NB4 (cell line): ENCODE data around the gene GORASP1.

Experiments
- MYC ChIP-seq: IDR thresholded peaks from 2 replicates; pipeline ENCODE4 v1.6.1; 2011; ENCODE audit warnings: low read depth, low read length
- POLR2A ChIP-seq: IDR thresholded peaks from 2 replicates; pipeline ENCODE4 v1.6.1; 2011; ENCODE audit warnings: mild to moderate bottlenecking; ENCODE audit not compliant: insufficient read length; ENCODE audit errors: extremely low read depth
- TF ChIP-seq, protein P1 (sequence below): IDR thresholded peaks from one replicate; pipeline ENCODE4 v1.5.1; 2012; ENCODE audit warnings: low read depth, low read length
- TF ChIP-seq, protein P2 (sequence below): IDR thresholded peaks from 2 replicates; pipeline ENCODE4 v1.6.1; 2011; ENCODE audit warnings: low read depth, low read length

DNA sequence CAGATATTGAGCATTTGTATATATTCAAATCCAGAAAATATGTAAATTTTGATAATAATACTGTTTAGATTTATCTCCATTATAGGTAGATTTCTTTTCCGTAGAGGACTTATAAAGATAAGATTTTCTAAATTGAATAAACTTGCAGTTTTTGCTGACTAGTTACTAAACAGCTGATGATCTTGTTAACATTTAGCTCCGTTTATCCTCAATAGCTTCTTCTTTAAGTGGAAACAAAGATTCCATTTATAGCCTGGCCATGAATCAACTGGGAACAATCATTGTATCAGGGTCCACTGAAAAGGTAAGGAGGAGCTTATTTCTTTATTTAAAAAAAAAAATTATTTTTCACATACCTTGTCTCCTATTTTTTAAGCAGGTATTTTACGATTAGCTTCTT is 38.9 kb downstream of the GORASP1 start:
- TF ChIP-seq, protein P1, sequence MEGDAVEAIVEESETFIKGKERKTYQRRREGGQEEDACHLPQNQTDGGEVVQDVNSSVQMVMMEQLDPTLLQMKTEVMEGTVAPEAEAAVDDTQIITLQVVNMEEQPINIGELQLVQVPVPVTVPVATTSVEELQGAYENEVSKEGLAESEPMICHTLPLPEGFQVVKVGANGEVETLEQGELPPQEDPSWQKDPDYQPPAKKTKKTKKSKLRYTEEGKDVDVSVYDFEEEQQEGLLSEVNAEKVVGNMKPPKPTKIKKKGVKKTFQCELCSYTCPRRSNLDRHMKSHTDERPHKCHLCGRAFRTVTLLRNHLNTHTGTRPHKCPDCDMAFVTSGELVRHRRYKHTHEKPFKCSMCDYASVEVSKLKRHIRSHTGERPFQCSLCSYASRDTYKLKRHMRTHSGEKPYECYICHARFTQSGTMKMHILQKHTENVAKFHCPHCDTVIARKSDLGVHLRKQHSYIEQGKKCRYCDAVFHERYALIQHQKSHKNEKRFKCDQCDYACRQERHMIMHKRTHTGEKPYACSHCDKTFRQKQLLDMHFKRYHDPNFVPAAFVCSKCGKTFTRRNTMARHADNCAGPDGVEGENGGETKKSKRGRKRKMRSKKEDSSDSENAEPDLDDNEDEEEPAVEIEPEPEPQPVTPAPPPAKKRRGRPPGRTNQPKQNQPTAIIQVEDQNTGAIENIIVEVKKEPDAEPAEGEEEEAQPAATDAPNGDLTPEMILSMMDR: no peak
- TF ChIP-seq, protein P2, sequence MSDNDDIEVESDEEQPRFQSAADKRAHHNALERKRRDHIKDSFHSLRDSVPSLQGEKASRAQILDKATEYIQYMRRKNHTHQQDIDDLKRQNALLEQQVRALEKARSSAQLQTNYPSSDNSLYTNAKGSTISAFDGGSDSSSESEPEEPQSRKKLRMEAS: no peak
- TF ChIP-seq POLR2A (no peak), MYC (no peak)
